ENCODE results near the gene NIPSNAP2. TPM values are rescaled to one million over a fixed set of nuclear protein-coding genes. Genes with fewer than 3 reads are reported as not detected.
A peak's percentile ranks its signal among the peaks of the same experiment; 100 is the strongest.
"Not testable (repeated sequence)": the region's sequence is repeated elsewhere in the genome, so short reads cannot be mapped to it uniquely, and the experiment has no call there.

NIPSNAP2 gene
- total and polyA plus RNA-seq, 10 of the 15 experiments (the other 5 are each of a cell fraction or from before 2014, with no cell fraction given), result 24.7 to 88.5 (median 49.9) TPM

DNA sequence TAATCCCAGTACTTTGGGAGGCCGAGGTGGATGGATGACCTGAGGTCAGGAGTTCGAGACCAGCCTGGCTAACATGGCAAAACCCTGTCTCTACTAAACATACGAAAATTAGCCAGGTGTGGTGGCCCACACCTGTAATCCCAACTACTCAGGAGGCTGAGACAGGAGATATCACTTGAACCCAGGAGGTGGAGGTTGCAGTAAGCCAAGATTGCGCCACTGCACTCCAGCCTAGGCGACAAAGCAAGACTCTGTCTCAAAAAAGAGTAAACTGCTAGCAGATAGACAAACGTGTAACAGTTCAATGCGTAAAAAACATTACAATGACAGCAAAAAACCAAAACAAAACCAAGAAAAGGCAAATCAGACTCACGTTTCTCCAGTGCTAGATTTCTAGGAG is 67.2 kb downstream of the NIPSNAP2 start:
- BruUV-seq (replicated peaks); H4K20me1 ChIP-seq (ENCODE audit: control insufficient read depth, insufficient read depth); H3K4me3 ChIP-seq; H3K79me2 ChIP-seq (ENCODE audit: control insufficient read depth, insufficient read depth, low read length); H3K4me2 ChIP-seq (ENCODE audit: control insufficient read depth, insufficient read depth); H2AFZ ChIP-seq (ENCODE audit: control insufficient read depth, low read depth, low read length); POLR2A ChIA-PET; H3K27me3 ChIP-seq (replicated peaks in 1 of 2; ENCODE audit: control insufficient read depth in 2 of 2, insufficient read depth in 2 of 2, low read length in 1 of 2); H3K27ac ChIP-seq (ENCODE audit: control insufficient read depth, insufficient read depth); intact Hi-C loops (cut with micrococcal nuclease; ENCODE audit: unreplicated experiment); CTCF ChIA-PET; H3K9ac ChIP-seq (ENCODE audit: control insufficient read depth, insufficient read depth, low read length); SMC1A ChIA-PET (ENCODE audit: uncharacterized antibody, unreplicated experiment); ATAC-seq; FAIRE-seq; H3K36me3 ChIP-seq (ENCODE audit: control insufficient read depth in 2 of 2, insufficient read depth in 2 of 2, low read length in 1 of 2); DNase-seq (ENCODE audit: low read depth, low spot score); in situ Hi-C loops (cut with MboI); H3K4me1 ChIP-seq (ENCODE audit: control insufficient read depth, insufficient read depth, low read length); RAD21 ChIA-PET (ENCODE audit: unreplicated experiment); H3K9me3 ChIP-seq (replicated peaks; ENCODE audit: control insufficient read depth, insufficient read depth, low read length): not testable (repeated sequence)
- 83% methylated on average over 8 of the region's 8 CpGs for WGBS (ENCODE audit: insufficient coverage, insufficient replicate concordance, low lambda C conversion rate, missing lambda C conversion rate)

DNA sequence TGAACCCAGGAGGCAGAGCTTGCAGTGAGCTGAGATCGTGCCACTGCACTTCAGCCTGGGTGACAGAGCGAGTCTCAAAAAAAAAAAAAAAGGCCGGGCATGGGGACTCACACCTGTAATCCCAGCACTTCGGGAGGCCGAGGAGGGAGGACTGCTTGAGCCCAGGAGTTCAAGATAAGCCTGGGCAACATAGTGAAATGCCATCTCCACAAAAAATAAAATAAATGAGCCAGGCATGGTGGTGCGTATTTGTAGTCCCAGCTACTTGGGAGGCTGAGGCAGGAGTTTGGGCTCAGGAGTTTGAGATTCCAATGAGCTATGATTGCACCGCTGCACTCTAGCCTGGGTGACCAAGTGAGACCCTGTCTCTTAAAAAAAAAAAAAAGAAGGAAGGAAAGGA is 68.2 kb downstream of the NIPSNAP2 start:
- H3K79me2 ChIP-seq (ENCODE audit: control insufficient read depth, insufficient read depth, low read length); H3K9ac ChIP-seq (ENCODE audit: control insufficient read depth, insufficient read depth, low read length); FAIRE-seq; RAD21 ChIA-PET (ENCODE audit: unreplicated experiment); in situ Hi-C loops (cut with MboI); CTCF ChIA-PET; H3K27ac ChIP-seq (ENCODE audit: control insufficient read depth, insufficient read depth); H3K27me3 ChIP-seq (replicated peaks in 1 of 2; ENCODE audit: control insufficient read depth in 2 of 2, insufficient read depth in 2 of 2, low read length in 1 of 2); H4K20me1 ChIP-seq (ENCODE audit: control insufficient read depth, insufficient read depth); H3K4me3 ChIP-seq; H3K9me3 ChIP-seq (replicated peaks; ENCODE audit: control insufficient read depth, insufficient read depth, low read length); BruUV-seq (replicated peaks); ATAC-seq; H3K36me3 ChIP-seq (ENCODE audit: control insufficient read depth in 2 of 2, insufficient read depth in 2 of 2, low read length in 1 of 2); H2AFZ ChIP-seq (ENCODE audit: control insufficient read depth, low read depth, low read length); DNase-seq (ENCODE audit: low read depth, low spot score); H3K4me1 ChIP-seq (ENCODE audit: control insufficient read depth, insufficient read depth, low read length): not testable (repeated sequence)
- intact Hi-C loops (cut with micrococcal nuclease; ENCODE audit: unreplicated experiment), result loop anchor here (2.0 kb wide), 1 partner anchor 32 kb away; the partner anchor contains the start of gene SUMF2
- H3K4me2 ChIP-seq (ENCODE audit: control insufficient read depth, insufficient read depth), result peak overlapping the region; percentile 17; the same call in 1 of the 2 replicates
- POLR2A ChIA-PET, result interaction anchor here (0.6 kb wide), 1 partner anchor 32 kb away, joined by 3 read pairs; no protein-coding TSS in a partner anchor
- SMC1A ChIA-PET (ENCODE audit: uncharacterized antibody, unreplicated experiment), result interaction anchor here (1.0 kb wide), 1 partner anchor 23 kb away, joined by 3 read pairs; no protein-coding TSS in a partner anchor
- 97% methylated on average over 6 of the region's 7 CpGs for WGBS (ENCODE audit: insufficient coverage, insufficient replicate concordance, low lambda C conversion rate, missing lambda C conversion rate)
